HG02938 (cell line): ENCODE results near the gene RIMBP3B.
"Not testable (repeated sequence)": the region's sequence is repeated elsewhere in the genome, so short reads cannot be mapped to it uniquely, and the experiment has no call there.

ENCODE experiments used
- ATAC-seq: cut with Tn5 transposase; IDR thresholded peaks from one replicate; pipeline ENCODE4 v1.9.1; 2021; ENCODE audit warnings: mild to moderate bottlenecking, moderate library complexity; ENCODE audit not compliant: unreplicated experiment

The RIMBP3B gene

DNA sequence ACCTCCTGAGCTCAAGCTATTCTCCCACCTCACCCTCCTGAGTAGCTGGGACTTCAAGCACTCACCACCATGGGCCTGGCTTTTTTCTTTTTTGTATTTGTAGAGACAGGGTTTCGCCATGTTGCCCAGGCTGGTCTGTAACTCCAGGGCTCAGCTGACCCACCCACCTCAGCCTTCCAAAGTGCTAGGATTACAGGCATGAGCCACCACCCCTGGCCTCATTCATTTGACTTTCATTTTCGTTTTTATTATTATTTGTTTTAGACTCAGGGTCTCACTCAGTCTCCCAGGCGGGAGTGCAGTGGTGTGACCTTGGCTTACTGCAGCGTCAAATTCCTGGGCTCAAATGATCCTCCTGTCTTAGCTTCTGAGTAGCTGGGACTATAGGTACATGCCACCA lies 24.2 kb downstream of the RIMBP3B start:
- ATAC-seq, result not testable (repeated sequence)

DNA sequence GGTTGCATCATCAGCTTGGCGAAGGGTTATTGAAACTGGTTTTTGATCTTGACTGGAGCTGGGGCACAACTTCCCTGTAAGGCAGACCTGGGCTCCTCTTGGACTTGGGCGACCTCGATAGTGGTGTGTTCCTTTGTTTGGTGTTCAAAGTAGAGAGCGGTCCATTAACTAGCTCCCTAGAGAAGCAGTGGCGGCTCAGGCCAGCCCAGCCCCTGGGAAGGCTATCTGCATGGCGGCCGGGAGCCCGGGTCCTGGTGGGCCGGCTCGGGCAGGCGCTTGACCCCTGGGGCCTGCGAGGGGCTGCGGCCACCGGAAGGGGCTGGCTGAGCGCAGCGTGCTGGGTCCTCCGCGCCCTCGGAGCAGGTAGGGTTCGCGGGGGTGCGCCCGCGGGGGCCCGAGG lies 32.8 kb downstream of the RIMBP3B start:
- not testable (repeated sequence) for ATAC-seq

GRCh38 chr22:21417227-21417746 lies 33.7 kb downstream of the RIMBP3B start, which contains the start of gene HIC2:
HIC2 (plus strand) TSS chr22:21417371; CDS start chr22:21442832, 25,461 bp downstream.
- ATAC-seq, result not testable (repeated sequence)

DNA sequence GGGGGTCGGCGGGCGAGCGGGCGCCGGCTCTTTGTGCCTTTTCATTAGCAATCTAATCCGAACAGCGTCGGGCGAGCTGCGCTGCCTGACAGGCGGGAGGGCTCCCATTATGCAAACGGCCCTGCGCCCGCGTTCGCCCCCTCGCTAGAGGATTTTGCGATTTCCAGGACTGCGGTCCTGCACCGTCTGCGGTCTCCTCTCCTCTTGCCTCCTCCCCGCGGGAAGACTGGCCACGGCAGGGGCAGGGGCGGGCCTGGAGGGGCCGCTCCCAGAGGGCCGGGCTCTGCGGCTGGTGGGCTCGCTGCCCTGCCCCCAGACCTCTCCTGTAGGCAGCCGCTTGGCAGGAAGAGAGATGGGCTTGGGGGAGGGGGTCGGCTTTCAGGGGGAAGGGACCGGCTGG lies 34.3 kb downstream of the RIMBP3B start:
- ATAC-seq, result not testable (repeated sequence)

GRCh38 chr22:21418974-21419638 lies 35.6 kb downstream of the RIMBP3B start:
- not testable (repeated sequence) for ATAC-seq

GRCh38 chr22:21420180-21420763 lies 36.7 kb downstream of the RIMBP3B start:
- not testable (repeated sequence) for ATAC-seq

GRCh38 chr22:21424084-21424709 lies 40.6 kb downstream of the RIMBP3B start:
- ATAC-seq, result not testable (repeated sequence)

DNA sequence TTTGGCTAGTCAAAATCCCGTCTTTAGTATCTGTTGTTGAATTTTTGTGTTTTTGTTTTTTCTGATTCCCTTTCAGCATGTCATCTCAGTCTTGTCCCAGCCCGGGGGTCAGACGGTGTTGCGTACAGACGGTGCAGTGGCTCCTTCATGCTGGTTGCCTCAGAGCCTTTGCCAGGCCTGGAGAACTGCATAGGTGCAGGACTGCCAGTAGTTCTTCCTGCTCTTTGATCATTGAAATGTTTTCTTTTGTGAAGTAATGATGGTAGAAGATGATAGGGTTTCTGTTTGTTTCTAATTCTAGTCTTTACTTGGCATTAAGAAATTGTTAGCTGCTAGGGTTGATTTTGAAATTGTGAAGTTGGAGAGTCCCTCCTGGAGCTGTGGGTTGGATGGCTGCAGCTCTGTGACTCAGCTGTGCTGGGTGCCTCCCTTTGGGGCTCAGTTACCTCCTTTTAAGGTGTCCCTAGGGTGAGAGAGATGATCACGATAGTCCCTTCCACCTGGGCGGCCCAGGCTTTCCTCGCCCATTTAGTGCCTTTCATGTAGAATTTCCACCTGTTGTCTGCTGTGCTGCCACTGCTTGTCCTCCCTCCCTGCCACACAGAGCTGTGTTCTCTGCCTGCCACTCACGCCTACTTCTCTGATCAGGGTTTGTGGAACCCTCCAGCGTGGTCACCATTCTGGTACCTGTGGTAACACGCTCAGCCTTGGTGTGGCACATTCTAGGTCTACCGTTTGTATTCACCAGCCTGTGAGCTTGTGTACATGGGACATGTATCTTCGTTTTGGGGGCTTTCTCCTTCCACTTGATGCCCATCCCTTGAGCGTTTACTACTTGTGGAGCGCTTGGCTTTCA lies 51.1 kb downstream of the RIMBP3B start:
- not testable (repeated sequence) for ATAC-seq

GRCh38 chr22:21435998-21436810 lies 52.7 kb downstream of the RIMBP3B start:
- not testable (repeated sequence) for ATAC-seq

- not testable (repeated sequence) for ATAC-seq
Observed at GRCh38 chr22:21438013-21438412, 54.5 kb downstream of the RIMBP3B start.
